ENCODE measurements around the gene RAP2B. TPM values are rescaled to one million over a fixed set of nuclear protein-coding genes. Genes with fewer than 3 reads are reported as not detected.
"Not testable (repeated sequence)": the region's sequence is repeated elsewhere in the genome, so short reads cannot be mapped to it uniquely, and the experiment has no call there.

The RAP2B gene
- total RNA-seq: 19.1 TPM
- long read RNA-seq, full-length matches to known transcripts: 32 of 34 reads
- long read RNA-seq, partial matches to known transcripts: 0 of 34 reads
- long read RNA-seq, other reads (novel, unspliced or antisense): 2 of 34 reads

DNA sequence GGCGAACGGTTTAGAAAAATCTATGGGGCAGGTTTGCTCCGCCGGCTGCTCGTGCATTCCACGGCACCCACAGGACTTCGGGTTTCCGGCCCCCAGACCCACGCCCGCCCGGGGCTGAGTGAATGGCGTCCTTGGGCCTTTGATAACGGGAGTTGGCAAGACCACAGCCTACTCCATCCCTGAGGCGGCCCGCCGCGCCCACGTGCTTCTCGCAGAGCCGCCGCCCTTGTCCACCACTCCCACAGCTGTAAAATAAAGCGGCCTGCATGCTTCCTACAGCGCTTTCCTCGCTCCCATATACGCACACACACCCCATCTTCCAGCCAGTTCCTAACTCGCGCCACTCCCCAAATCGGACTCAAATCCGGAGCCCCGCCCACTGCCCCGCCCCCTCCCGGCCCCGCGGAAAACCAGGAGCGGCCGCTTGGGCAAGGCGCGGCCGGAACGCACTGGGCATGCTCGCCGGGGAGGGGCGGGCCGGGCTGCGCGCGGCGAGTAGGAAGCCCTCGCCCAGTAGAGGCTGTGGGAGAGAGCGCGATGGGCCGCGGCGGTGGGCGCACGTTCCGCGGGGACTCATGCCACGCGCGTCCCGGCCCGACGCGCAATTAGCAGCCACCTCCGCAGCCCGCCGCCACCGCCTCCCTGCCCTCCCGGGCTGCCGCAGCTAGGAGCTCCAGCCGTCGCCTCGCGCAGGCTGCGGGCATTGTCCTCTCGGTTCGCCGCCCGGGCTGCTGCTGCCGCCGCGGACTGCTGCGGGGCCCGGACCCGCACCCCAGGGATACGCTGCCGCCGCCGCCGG is at the start of gene RAP2B:
RAP2B (plus strand) TSS at position 513 of the 799 bp plus-strand sequence. CDS start 468 bp downstream, outside the sequence.
- Histone ChIP-seq H3K27ac (peak within 1 kb of the TSS; percentile 96), H3K27me3 (ENCODE audit: low read depth) (no peaks in the 10 kb centered on the region), H3K4me1 (peaks cover 27% of the 10 kb centered on the region), H3K9me3 (no peaks in the 10 kb centered on the region), H3K4me3 (peak within 1 kb of the TSS; percentile 89), H3K36me3 (no peaks in the 10 kb centered on the region)
- peak; percentile 92 to 96 for ATAC-seq
- TF ChIP-seq, protein P1, sequence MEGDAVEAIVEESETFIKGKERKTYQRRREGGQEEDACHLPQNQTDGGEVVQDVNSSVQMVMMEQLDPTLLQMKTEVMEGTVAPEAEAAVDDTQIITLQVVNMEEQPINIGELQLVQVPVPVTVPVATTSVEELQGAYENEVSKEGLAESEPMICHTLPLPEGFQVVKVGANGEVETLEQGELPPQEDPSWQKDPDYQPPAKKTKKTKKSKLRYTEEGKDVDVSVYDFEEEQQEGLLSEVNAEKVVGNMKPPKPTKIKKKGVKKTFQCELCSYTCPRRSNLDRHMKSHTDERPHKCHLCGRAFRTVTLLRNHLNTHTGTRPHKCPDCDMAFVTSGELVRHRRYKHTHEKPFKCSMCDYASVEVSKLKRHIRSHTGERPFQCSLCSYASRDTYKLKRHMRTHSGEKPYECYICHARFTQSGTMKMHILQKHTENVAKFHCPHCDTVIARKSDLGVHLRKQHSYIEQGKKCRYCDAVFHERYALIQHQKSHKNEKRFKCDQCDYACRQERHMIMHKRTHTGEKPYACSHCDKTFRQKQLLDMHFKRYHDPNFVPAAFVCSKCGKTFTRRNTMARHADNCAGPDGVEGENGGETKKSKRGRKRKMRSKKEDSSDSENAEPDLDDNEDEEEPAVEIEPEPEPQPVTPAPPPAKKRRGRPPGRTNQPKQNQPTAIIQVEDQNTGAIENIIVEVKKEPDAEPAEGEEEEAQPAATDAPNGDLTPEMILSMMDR (IDR thresholded peaks at IDR 0.05): no peak
- intact Hi-C loops (cut with DNase I): no loop called here
- DNase-seq: peak; percentile 98

DNA sequence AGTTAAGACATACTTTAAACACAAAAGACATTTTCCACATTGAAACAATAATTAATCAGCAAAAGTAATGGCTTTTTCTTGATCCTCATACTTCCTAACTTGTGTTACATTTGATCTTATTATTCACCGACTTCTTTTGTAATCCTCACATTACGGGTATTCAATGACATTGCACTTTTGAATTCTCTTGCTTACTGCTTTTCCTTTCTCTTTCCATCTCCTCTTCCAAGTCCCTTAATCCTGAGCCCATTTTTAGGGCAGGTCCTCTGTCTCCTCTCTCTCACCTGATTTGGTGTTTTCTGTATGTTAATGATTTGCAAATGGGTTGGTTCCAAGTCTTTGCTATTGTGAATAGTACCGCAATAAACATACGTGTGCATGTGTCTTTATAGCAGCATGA is 48.5 kb upstream of the RAP2B start:
- DNase-seq (no peak), ATAC-seq (no peak)
- intact Hi-C loops (cut with DNase I): no loop called here
- no peaks in the 10 kb centered on the region for H3K36me3 ChIP-seq
- H3K27me3 ChIP-seq (ENCODE audit: low read depth): no peaks in the 10 kb centered on the region
- no peaks in the 10 kb centered on the region for H3K9me3 ChIP-seq
- H3K4me1 ChIP-seq: no peaks in the 10 kb centered on the region
- TF ChIP-seq, protein P1 (IDR thresholded peaks at IDR 0.05): no peak
- H3K4me3 ChIP-seq: no peak overlapping the region
- H3K27ac ChIP-seq: no peak overlapping the region

DNA sequence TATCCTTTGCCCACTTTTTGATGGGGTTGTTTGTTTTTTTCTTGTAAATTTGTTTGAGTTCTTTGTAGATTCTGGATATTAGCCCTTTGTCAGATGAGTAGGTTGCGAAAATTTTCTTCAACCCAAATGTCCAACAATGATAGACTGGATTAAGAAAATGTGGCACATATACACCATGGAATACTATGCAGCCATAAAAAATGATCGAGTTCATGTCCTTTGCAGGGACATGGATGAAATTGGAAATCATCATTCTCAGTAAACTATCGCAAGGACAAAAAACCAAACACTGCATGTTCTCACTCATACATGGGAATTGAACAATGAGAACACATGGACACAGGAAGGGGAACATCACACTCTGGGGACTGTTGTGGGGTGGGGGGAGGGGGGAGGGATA is 47.8 kb upstream of the RAP2B start:
- H3K27ac ChIP-seq; H3K9me3 ChIP-seq; ATAC-seq; H3K4me1 ChIP-seq; DNase-seq; H3K36me3 ChIP-seq; H3K27me3 ChIP-seq (ENCODE audit: low read depth); H3K4me3 ChIP-seq; intact Hi-C loops (cut with DNase I): not testable (repeated sequence)

DNA sequence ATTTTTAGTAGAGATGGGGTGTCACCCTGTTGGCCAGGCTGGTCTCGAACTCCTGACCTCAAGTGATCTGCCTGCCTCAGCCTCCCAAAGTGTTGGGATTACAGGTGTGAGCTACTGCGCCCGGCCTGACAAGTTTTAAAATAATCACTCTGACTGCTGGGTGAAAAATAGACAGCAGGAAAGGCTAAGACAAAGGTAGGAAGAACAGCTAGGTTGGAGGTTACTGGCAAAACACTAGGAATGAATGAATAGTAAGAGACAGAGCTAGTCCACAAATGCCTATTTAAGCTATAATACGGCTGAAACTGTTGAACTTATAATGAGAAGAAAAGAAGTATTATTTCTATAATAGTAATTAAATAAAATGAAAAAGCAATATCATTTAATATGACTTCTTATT is 46.7 kb upstream of the RAP2B start:
- TF ChIP-seq, protein P1 (IDR thresholded peaks at IDR 0.05): no peak
- no peak for DNase-seq

DNA sequence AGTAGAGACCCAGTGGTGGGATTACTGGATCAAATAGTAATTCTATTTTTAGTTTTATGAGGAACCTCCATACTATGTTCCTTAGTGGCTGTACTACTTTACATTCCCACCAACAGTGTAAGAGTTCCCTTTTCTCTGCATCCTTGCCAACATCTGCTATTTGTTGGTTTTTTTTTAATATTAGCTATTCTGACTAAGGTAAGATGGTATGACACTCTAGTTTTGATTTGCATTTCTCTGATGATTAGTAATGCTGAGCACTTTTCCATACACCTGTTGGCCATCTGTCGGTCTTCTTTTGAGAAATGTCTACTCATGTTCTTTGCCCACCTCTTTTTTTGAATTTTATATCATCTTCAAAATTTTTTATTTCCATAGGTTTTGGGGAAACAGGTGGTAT is 34.2 kb upstream of the RAP2B start:
- intact Hi-C loops (cut with DNase I): no loop called here
- no peaks in the 10 kb centered on the region for H3K27me3 ChIP-seq (ENCODE audit: low read depth)
- H3K4me3 ChIP-seq: no peak overlapping the region
- ATAC-seq (no peak), DNase-seq (no peak)
- no peaks in the 10 kb centered on the region for H3K4me1 ChIP-seq
- no peaks in the 10 kb centered on the region for H3K36me3 ChIP-seq
- no peak overlapping the region for H3K27ac ChIP-seq
- no peaks in the 10 kb centered on the region for H3K9me3 ChIP-seq
- TF ChIP-seq, protein P1 (IDR thresholded peaks at IDR 0.05): no peak

More for the DNA sequence above, 46.7 kb upstream of the RAP2B start:
- H3K27me3 ChIP-seq (ENCODE audit: low read depth): no peaks in the 10 kb centered on the region
- H3K4me3 ChIP-seq: no peak overlapping the region
- ATAC-seq: no peak
- no peaks in the 10 kb centered on the region for H3K36me3 ChIP-seq
- H3K27ac ChIP-seq: no peak overlapping the region
- H3K4me1 ChIP-seq: no peaks in the 10 kb centered on the region
- intact Hi-C loops (cut with DNase I): no loop called here
- H3K9me3 ChIP-seq: no peaks in the 10 kb centered on the region

DNA sequence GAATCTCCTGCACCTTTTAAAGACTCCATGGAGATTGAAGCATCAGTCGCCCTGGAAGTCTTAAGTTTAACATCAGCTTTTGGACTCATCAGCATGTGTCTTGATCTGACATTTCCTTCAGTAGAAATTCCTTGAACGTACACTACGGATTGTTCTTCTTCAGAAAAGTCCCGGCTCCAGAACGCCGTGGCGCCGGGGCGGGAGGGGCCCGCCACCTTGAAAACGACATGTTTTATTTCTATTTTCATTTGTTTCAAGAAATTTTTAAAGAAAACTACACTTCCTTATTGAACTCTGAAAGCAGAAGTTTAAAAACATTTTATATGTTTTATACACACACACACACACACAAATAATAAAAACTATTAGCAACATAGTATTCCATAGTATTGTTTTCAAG is 32.6 kb upstream of the RAP2B start:
- no peaks in the 10 kb centered on the region for H3K9me3 ChIP-seq
- H3K36me3 ChIP-seq: no peaks in the 10 kb centered on the region
- DNase-seq (no peak), ATAC-seq (no peak)
- TF ChIP-seq, protein P1 (IDR thresholded peaks at IDR 0.05): no peak
- H3K27me3 ChIP-seq (ENCODE audit: low read depth): no peaks in the 10 kb centered on the region
- no peaks in the 10 kb centered on the region for H3K4me1 ChIP-seq
- H3K27ac ChIP-seq: no peak overlapping the region
- intact Hi-C loops (cut with DNase I): no loop called here
- H3K4me3 ChIP-seq: no peak overlapping the region
